ENCODE data around the gene IFNL4.

The IFNL4 gene

DNA sequence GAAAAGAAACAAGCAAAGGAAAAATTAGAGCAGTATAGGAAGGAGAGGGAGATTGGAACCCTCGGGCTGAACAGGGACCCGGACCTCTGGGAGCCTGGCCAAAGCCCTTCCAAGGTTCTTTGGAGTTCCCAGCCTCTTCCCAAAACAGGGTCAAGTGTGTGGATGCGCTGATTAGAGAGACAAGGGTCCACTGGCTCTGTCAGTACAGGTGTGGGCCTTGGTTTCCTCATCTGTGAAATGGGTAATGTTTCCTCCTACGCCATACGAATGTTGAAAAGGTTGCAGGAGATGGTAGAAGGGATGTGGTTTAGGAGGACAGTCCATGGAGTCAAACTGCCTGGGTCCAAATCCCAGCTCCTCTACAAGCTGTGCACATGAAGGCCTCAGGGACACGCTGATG, 42.5 kb downstream of the IFNL4 start:
- no peak overlapping the region for H3K4me3 ChIP-seq (ENCODE audit: control insufficient read depth, low read depth, low read length)
- DNase-seq (ENCODE audit: low read depth), result no peak
- TF ChIP-seq, protein P1, sequence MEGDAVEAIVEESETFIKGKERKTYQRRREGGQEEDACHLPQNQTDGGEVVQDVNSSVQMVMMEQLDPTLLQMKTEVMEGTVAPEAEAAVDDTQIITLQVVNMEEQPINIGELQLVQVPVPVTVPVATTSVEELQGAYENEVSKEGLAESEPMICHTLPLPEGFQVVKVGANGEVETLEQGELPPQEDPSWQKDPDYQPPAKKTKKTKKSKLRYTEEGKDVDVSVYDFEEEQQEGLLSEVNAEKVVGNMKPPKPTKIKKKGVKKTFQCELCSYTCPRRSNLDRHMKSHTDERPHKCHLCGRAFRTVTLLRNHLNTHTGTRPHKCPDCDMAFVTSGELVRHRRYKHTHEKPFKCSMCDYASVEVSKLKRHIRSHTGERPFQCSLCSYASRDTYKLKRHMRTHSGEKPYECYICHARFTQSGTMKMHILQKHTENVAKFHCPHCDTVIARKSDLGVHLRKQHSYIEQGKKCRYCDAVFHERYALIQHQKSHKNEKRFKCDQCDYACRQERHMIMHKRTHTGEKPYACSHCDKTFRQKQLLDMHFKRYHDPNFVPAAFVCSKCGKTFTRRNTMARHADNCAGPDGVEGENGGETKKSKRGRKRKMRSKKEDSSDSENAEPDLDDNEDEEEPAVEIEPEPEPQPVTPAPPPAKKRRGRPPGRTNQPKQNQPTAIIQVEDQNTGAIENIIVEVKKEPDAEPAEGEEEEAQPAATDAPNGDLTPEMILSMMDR (IDR thresholded peaks at IDR 0.05; ENCODE audit: control insufficient read depth, insufficient read depth, low read depth, low read length, missing control alignments), result no peak

DNA sequence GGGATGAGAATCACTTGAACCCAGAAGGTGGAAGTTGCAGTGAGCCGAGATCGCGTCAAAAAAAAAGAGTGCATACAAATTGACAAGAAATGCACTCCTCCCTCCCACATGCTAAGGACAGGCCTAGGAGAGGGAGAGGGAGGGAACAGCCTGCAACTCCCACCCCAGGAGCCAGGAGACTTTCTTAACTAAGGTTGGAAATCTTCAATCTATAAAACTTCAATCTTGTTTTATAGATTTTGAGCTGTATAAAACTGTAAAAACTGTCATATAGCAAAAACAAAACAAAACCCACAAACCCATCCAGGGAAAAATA, 43.2 kb downstream of the IFNL4 start:
- DNase-seq (ENCODE audit: low read depth), result no peak

DNA sequence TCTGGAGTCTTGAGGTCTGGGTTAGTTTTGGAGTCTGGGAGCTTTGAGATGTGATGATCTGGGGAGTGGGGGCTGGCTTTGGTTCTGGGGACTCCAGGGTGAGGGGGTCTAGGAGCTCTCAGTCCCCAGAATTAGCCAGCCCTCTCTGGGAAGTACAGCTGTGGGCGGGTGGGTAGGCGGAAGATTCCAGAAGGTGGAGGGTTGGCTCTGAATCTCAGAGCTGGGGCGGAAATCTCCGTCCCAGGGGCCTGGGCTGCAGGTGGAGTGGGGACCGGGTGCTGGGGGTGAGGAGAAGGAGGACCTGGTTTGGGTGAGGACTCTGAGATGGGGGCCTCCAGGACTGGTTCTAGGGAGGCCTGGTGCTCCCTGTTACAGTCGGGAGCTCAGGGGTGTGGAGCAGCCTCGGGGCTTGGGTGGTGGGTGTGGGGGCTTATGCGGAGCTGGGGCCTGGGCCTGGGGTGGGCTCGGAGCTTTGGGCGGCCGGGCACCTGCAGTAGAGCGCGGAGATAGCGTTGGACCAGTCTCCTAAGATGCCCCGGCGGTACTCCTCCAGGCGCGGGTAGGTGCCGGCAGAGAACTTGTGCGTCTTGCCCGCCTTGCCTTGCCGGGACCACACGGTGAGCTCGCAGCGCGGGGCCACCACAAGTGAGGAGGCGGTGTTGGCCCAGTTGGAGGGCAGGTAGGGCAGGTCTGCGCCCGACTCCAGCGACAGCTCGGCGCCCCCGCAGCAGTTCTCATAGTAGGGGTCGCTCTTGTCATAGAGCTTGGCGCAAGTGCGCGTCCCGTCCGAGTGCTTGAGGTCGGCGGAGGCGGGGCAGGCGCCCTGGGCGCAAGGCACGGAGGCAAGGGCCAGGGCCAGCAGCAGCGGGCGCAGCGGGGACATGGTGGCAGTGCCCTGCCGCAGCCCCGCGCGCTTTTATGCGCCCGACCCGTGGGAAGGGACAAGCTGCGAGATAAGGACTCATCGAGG, 45.0 kb downstream of the IFNL4 start, which contains the start of gene SYCN:
Gene SYCN, minus strand, starts transcription at position 892 of the 970 bp plus-strand sequence. Its CDS starts 9 bp downstream, at position 883.
- TF ChIP-seq, protein P1 (IDR thresholded peaks at IDR 0.05; ENCODE audit: control insufficient read depth, insufficient read depth, low read depth, low read length, missing control alignments), result no peak
- H3K4me3 ChIP-seq (ENCODE audit: control insufficient read depth, low read depth, low read length), result no peak within 1 kb of the TSS
- no peak for DNase-seq (ENCODE audit: low read depth)

More for the DNA sequence above, 43.2 kb downstream of the IFNL4 start:
- TF ChIP-seq, protein P1 (IDR thresholded peaks at IDR 0.05; ENCODE audit: control insufficient read depth, insufficient read depth, low read depth, low read length, missing control alignments), result no peak
- H3K4me3 ChIP-seq (ENCODE audit: control insufficient read depth, low read depth, low read length), result no peak overlapping the region

DNA sequence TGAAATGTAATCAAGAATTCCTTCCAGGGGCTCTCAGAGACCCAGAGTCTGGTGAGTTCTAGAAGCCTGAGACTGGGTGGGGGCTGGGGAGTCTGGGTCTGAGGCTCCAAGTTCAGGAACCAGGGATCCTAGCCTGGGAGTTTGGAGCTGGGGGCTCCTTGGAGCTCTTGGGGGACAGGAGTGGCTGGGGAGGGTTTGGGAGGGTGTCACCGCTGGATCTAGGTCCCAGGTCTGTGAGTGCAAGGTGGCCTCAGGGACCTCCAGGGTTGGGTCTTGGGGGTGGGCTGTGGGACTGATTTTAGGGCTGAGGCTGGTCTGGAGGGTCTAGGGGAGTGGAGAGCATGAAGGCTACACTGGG, 45.7 kb downstream of the IFNL4 start:
- no peak for DNase-seq (ENCODE audit: low read depth)
- H3K4me3 ChIP-seq (ENCODE audit: control insufficient read depth, low read depth, low read length), result no peak overlapping the region
- TF ChIP-seq, protein P1 (IDR thresholded peaks at IDR 0.05; ENCODE audit: control insufficient read depth, insufficient read depth, low read depth, low read length, missing control alignments), result no peak

DNA sequence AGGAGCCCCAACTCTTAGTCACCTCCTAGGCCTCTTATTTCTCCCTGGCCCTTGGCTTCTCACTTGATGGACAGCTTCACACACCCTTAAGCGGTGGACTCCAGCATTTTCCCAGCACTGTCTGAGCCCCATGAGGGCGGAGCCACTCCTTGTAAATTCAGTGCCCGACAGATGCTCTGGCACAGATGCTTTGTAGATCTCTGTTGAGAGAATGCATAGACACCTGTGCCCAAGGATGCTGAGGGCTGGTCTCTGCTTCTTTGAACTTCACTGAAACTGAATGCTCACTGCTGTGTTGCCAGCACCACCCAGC, 47.9 kb downstream of the IFNL4 start:
- DNase-seq (ENCODE audit: low read depth), result no peak
- no peak overlapping the region for H3K4me3 ChIP-seq (ENCODE audit: control insufficient read depth, low read depth, low read length)
- TF ChIP-seq, protein P1 (IDR thresholded peaks at IDR 0.05; ENCODE audit: control insufficient read depth, insufficient read depth, low read depth, low read length, missing control alignments), result no peak

DNA sequence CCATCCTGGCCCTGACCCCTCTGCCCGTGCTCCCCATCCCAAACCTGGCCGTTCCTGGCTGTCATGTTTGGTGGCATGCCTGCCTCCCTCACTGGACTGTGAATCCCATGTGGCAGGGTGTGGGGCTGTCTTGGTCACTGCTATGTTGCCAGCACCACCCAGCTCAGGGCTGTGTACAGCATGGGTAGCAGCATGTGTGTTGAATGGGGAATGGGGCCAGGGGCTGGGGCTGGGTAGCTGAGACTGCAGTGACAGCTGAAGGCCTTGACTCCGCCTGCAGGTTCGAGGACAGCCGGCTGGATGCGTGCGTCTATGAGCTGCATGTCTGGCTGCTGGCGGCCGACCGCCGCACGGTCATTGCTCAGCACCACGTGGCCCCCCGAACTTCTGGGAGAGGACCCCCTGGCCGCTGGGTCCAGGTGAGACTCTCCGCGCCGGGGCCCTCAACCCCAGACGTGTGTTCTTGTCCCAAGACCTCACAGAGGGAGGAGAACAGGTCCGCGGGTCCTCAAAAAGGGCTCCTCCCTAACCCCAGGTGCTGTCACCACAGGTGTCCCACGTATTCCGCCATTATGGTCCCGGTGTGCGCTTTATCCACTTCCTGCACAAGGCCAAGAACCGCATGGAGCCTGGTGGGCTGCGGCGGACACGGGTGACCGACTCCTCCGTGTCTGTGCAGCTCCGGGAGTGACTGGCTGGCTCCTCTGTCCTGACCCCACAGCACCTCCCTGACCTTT, 48.4 kb downstream of the IFNL4 start:
- no peak for DNase-seq (ENCODE audit: low read depth)
- TF ChIP-seq, protein P1 (IDR thresholded peaks at IDR 0.05; ENCODE audit: control insufficient read depth, insufficient read depth, low read depth, low read length, missing control alignments), result no peak

More for the DNA sequence above, 48.4 kb downstream of the IFNL4 start:
- H3K4me3 ChIP-seq (ENCODE audit: control insufficient read depth, low read depth, low read length), result no peak overlapping the region
